Keratinocyte (primary cell): Measurements from ENCODE around the gene TACR1. TPM values are rescaled to one million over a fixed set of nuclear protein-coding genes. Genes with fewer than 3 reads are reported as not detected.

ENCODE experiments used
- DNase-seq: peaks from one replicate; pipeline ENCODE4 v3.0.0-alpha.2; 2011; ENCODE audit warnings: low read depth, missing footprints, low spot score
- FAIRE-seq: peaks from 2 replicates; lab custom pipeline; 2011; peaks lifted over from hg19 to GRCh38; lab: Jason Lieb, UNC
- H2AFZ ChIP-seq: 2 replicates; pipeline ENCODE4 v1.6.0; 2012; ENCODE audit warnings: low read length, control low read depth, inconsistent platforms; ENCODE audit not compliant: control insufficient read depth
- H3K27ac ChIP-seq: 2 replicates; pipeline ENCODE4 v1.5.1; 2011; ENCODE audit warnings: low read length; ENCODE audit not compliant: control insufficient read depth, insufficient read depth
- H3K27me3 ChIP-seq: 3 replicates; pipeline ENCODE4 v1.6.0; 2011; ENCODE audit warnings: low read length; ENCODE audit not compliant: control insufficient read depth, insufficient read depth; ENCODE audit errors: extremely low read depth
- H3K36me3 ChIP-seq, 2 experiments: 2 replicates in 1 of 2; 3 replicates in 1 of 2; pipeline ENCODE4 v1.5.1; 2011; ENCODE audit warnings: low read length in 2 of 2, mild to moderate bottlenecking in 1 of 2; ENCODE audit not compliant: control insufficient read depth in 2 of 2, insufficient read depth in 2 of 2; ENCODE audit errors: extremely low read depth in 1 of 2
- H3K4me1 ChIP-seq: 3 replicates; pipeline ENCODE4 v1.5.1; 2011; ENCODE audit warnings: low read length; ENCODE audit not compliant: control insufficient read depth, insufficient read depth; ENCODE audit errors: extremely low read depth
- H3K4me2 ChIP-seq: 3 replicates; pipeline ENCODE4 v1.6.0; 2011; ENCODE audit warnings: low read depth, low read length; ENCODE audit not compliant: control insufficient read depth, insufficient read depth; ENCODE audit errors: extremely low read depth
- H3K4me3 ChIP-seq, 3 experiments: fragments of 200-600 bp in 1 of 3; sonication (generic) in 1 of 3; 2 replicates in 2 of 3; 3 replicates in 1 of 3; pipeline ENCODE4 v1.5.1; 2011 to 2016; ENCODE audit warnings: low read length in 3 of 3, mild to moderate bottlenecking in 3 of 3, control low read depth in 2 of 3, inconsistent platforms in 1 of 3, low read depth in 1 of 3, mixed read lengths in 1 of 3, mixed run types in 1 of 3, moderate library complexity in 1 of 3; ENCODE audit not compliant: control insufficient read depth in 2 of 3, insufficient read depth in 2 of 3; ENCODE audit errors: extremely low read depth in 1 of 3
- H3K79me2 ChIP-seq: 2 replicates; pipeline ENCODE4 v1.6.0; 2012; ENCODE audit warnings: low read length; ENCODE audit not compliant: control insufficient read depth, insufficient read depth
- H3K9ac ChIP-seq: 3 replicates; pipeline ENCODE4 v1.6.0; 2011; ENCODE audit warnings: low read length; ENCODE audit not compliant: control insufficient read depth, insufficient read depth; ENCODE audit errors: extremely low read depth
- H3K9me1 ChIP-seq: 3 replicates; pipeline ENCODE4 v1.6.0; 2011; ENCODE audit warnings: low read length; ENCODE audit not compliant: control insufficient read depth, insufficient read depth; ENCODE audit errors: extremely low read depth
- H3K9me3 ChIP-seq: 2 replicates; pipeline ENCODE4 v1.5.1; 2012; ENCODE audit warnings: low read depth, low read length; ENCODE audit not compliant: control insufficient read depth
- H4K20me1 ChIP-seq: 3 replicates; pipeline ENCODE4 v1.6.0; 2011; ENCODE audit warnings: low read length; ENCODE audit not compliant: control insufficient read depth, insufficient read depth; ENCODE audit errors: extremely low read depth
- CTCF ChIP-seq, 3 experiments: IDR thresholded peaks in 1 of 3; conservative IDR thresholded peaks in 1 of 3; optimal IDR thresholded peaks in 1 of 3; 2 replicates in 2 of 3; 3 replicates in 1 of 3; pipeline versions ENCODE3 to v1.5.1; 2011; ENCODE audit warnings: low read length in 3 of 3, mild to moderate bottlenecking in 3 of 3, moderate library complexity in 2 of 3, control low read depth in 1 of 3, inconsistent platforms in 1 of 3; ENCODE audit not compliant: insufficient read depth in 2 of 3; ENCODE audit errors: extremely low read depth in 1 of 3
- EZH2 ChIP-seq: IDR thresholded peaks from one replicate; pipeline ENCODE4 v1.6.1; 2012; ENCODE audit warnings: inconsistent platforms, mild to moderate bottlenecking, low read length, moderate library complexity
- dilution Hi-C: fragments of 300-500 bp; cut with MboI; formaldehyde crosslinking; loops from one replicate; pipeline ENCODE4 v1.7.0; 2020; ENCODE audit warnings: low sequenced_read_pairs; ENCODE audit not compliant: extremely low pct_ligation_motif_present
- polyA plus RNA-seq, 5 experiments: library from polyadenylated mRNA; depleted of rRNA in 3 of 5; stranded (reverse) in 3 of 5; stranded (forward) in 1 of 5; unstranded in 1 of 5; fragments of >200 nt; gene quantifications; 1 replicate in 1 of 5; 2 replicates in 3 of 5; 3 replicates in 1 of 5; pipeline versions ENCODE4 v1.2.1 to v1.2.3, GENCODE V29; 2011 to 2012; ENCODE audit warnings: missing spikeins in 2 of 5, low read depth in 1 of 5, low replicate concordance in 1 of 5

Gene TACR1
- polyA plus RNA-seq, 1 donor (not counting 4 experiments of a cell fraction or from before 2014, with no cell fraction given) = not detected

GRCh38 chr2:75042823-75043222, 156.5 kb downstream of the TACR1 start:
- Histone ChIP-seq H3K4me3 (no peak overlapping the region), H3K9me1 (no peaks in the 10 kb centered on the region), H3K36me3 (no peaks in the 10 kb centered on the region), H3K27ac (no peak overlapping the region), H3K9ac (no peak overlapping the region), H4K20me1 (no peaks in the 10 kb centered on the region), H3K9me3 (no peaks in the 10 kb centered on the region), H3K79me2 (no peaks in the 10 kb centered on the region), H3K27me3 (no peaks in the 10 kb centered on the region), H3K4me2 (no peak overlapping the region), H2AFZ (no peak overlapping the region), H3K4me1 (peaks cover 10% of the 10 kb centered on the region)
- DNase-seq = no peak
- no peak for TF ChIP-seq EZH2
- TF ChIP-seq CTCF (optimal IDR thresholded peaks at IDR 0.05 in 1 of 3, IDR thresholded peaks at IDR 0.05 in 1 of 3, conservative IDR thresholded peaks at IDR 0.05 in 1 of 3; ENCODE audit: extremely low read depth in 1 of 3, insufficient read depth in 2 of 3, low read length in 3 of 3) = no peak
- FAIRE-seq = no peak
- dilution Hi-C loops = no loop called here

- Histone ChIP-seq H3K4me3 (no peak overlapping the region), H3K9me1 (no peaks in the 10 kb centered on the region), H4K20me1 (no peaks in the 10 kb centered on the region), H3K4me1 (peaks cover 3% of the 10 kb centered on the region), H3K4me2 (no peak overlapping the region), H3K9me3 (no peaks in the 10 kb centered on the region), H3K27ac (no peak overlapping the region), H3K36me3 (no peaks in the 10 kb centered on the region), H3K79me2 (no peaks in the 10 kb centered on the region), H3K27me3 (no peaks in the 10 kb centered on the region), H2AFZ (no peak overlapping the region), H3K9ac (no peak overlapping the region)
- DNase-seq = no peak
- dilution Hi-C loops = no loop called here
- no peak for FAIRE-seq
- no peak for TF ChIP-seq CTCF (optimal IDR thresholded peaks at IDR 0.05 in 1 of 3, IDR thresholded peaks at IDR 0.05 in 1 of 3, conservative IDR thresholded peaks at IDR 0.05 in 1 of 3; ENCODE audit: extremely low read depth in 1 of 3, insufficient read depth in 2 of 3, low read length in 3 of 3)
- TF ChIP-seq EZH2 = no peak
Observed at GRCh38 chr2:75041731-75042600, 157.4 kb downstream of the TACR1 start.
